ENCODE data around the gene GID4. TPM values are rescaled to one million over a fixed set of nuclear protein-coding genes. Genes with fewer than 3 reads are reported as not detected.

The GID4 gene
- total and polyA plus RNA-seq, 2 of the 4 experiments (the other 2 are of a cell fraction) = 3.9 to 5.6 TPM

- Histone ChIP-seq H2BK5ac (ENCODE audit: low read depth, low read length, poor library complexity, severe bottlenecking) (no peak overlapping the region), H4K5ac (ENCODE audit: low read depth, low read length) (no peak overlapping the region), H2AFZ (replicated peaks; ENCODE audit: low read length, poor library complexity) (no peak overlapping the region), H3K36me3 (ENCODE audit: control insufficient read depth, insufficient read depth, low read length) (peaks cover 78% of the 10 kb centered on the region), H3K27ac (ENCODE audit: insufficient read depth, low read length) (no peak overlapping the region), H4K20me1 (ENCODE audit: insufficient read depth, low read length) (peaks cover 6% of the 10 kb centered on the region; the same call in 1 of the 2 replicates), H3K9ac (ENCODE audit: low read depth, low read length) (no peak overlapping the region), H3K27me3 (ENCODE audit: control insufficient read depth, insufficient read depth, low read length) (no peaks in the 10 kb centered on the region), H2BK15ac (ENCODE audit: low read depth, low read length) (no peak overlapping the region), H3K23ac (ENCODE audit: low read depth, low read length) (no peak overlapping the region), H3K18ac (ENCODE audit: low read depth, low read length) (no peak overlapping the region), H2BK20ac (ENCODE audit: low read depth, low read length) (no peak overlapping the region), H3K9me3 (ENCODE audit: control insufficient read depth, insufficient read depth, low read length) (no peaks in the 10 kb centered on the region), H3K4me2 (ENCODE audit: low read depth, low read length) (no peak overlapping the region), H3K9me1 (ENCODE audit: insufficient read depth, low read length) (peaks cover 5% of the 10 kb centered on the region; the same call in 1 of the 2 replicates), H2AK9ac (replicated peaks; ENCODE audit: low read depth, low read length, poor library complexity) (no peak overlapping the region), H2BK120ac (ENCODE audit: low read depth, low read length) (no peak overlapping the region), H3K4me3 (ENCODE audit: insufficient read depth, low read depth, low read length) (no peak overlapping the region), H2AK5ac (ENCODE audit: low read depth, low read length) (no peak overlapping the region), H3K4ac (ENCODE audit: low read depth, low read length) (no peak overlapping the region), H3K4me1 (ENCODE audit: control insufficient read depth, insufficient read depth, low read length) (no peaks in the 10 kb centered on the region), H3K79me1 (ENCODE audit: low read depth in 1 of 2, low read length in 2 of 2) (peaks cover 0 to 4% of the 10 kb centered on the region in 2 experiments; a peak in 2 of 4 replicates), H4K8ac (ENCODE audit: low read depth in 2 of 2, low read length in 2 of 2) (no peak overlapping the region), H3K56ac (ENCODE audit: extremely low read depth, insufficient read depth, low read length) (no peak overlapping the region), H4K91ac (ENCODE audit: insufficient read depth, low read depth, low read length) (no peak overlapping the region), H3K14ac (replicated peaks; ENCODE audit: low read depth, low read length) (no peak overlapping the region)
- no peak for DNase-seq
- ChIA-PET POLR2A (ENCODE audit: unreplicated experiment) (no interaction called here), CTCF (no interaction called here)
- ATAC-seq (ENCODE audit: low read depth) = no peak
- TF ChIP-seq CTCF (conservative IDR thresholded peaks at IDR 0.05; ENCODE audit: low read depth, low read length) (no peak), CEBPB (IDR thresholded peaks at IDR 0.05; ENCODE audit: low read depth, low read length) (no peak), BHLHE40 (IDR thresholded peaks at IDR 0.05; ENCODE audit: low read depth, low read length) (no peak), RAD21 (IDR thresholded peaks at IDR 0.05; ENCODE audit: low read length) (no peak), RFX5 (IDR thresholded peaks at IDR 0.05; ENCODE audit: low read depth, low read length) (no peak), CHD1 (IDR thresholded peaks at IDR 0.05; ENCODE audit: low read depth, low read length) (no peak), FOS (IDR thresholded peaks at IDR 0.05; ENCODE audit: low read depth, low read length) (no peak), NFE2L2 (IDR thresholded peaks at IDR 0.05; ENCODE audit: low read depth, low read length) (no peak), RCOR1 (IDR thresholded peaks at IDR 0.05; ENCODE audit: insufficient replicate concordance, low read length) (no peak), USF2 (IDR thresholded peaks at IDR 0.05; ENCODE audit: low read depth, low read length) (no peak)
- 90% methylated on average over 3 of the region's 9 CpGs; no CpG with 5 or more reads in 1 of the 2 experiments for WGBS, 2 experiments (ENCODE audit: extremely low coverage in 2 of 2, insufficient read length in 1 of 2)
- intact Hi-C loops (cut with micrococcal nuclease) = no loop called here
- dilution Hi-C loops (cut with HindIII; ENCODE audit: low sequenced_read_pairs, unreplicated experiment) = no loop called here
- no TSS peak for BruUV-seq (replicated peaks)
- in situ Hi-C loops (cut with MboI; ENCODE audit: low sequenced_read_pairs) = no loop called here
Measured at GRCh38 chr17:18101828-18102227, 62.6 kb downstream of the GID4 start.

Data from IMR-90 (cell line).